Mucosa of rectum (tissue), 2 donors: ENCODE measurements around the gene AATF.

Experiments used
- H3K27ac ChIP-seq, 2 donors: one replicate each; pipeline ENCODE4 v1.7.0; 2013; ENCODE audit warnings: inconsistent platforms in 2 of 2, low read depth in 2 of 2, low read length in 2 of 2
- H3K27me3 ChIP-seq, 2 donors: one replicate each; pipeline ENCODE4 v1.7.0; 2013; ENCODE audit warnings: low read length in 2 of 2; ENCODE audit not compliant: control insufficient read depth in 2 of 2, insufficient read depth in 2 of 2
- H3K36me3 ChIP-seq, 2 donors: one replicate each; pipeline ENCODE4 v1.7.0; 2013; ENCODE audit warnings: low read length in 2 of 2; ENCODE audit not compliant: control insufficient read depth in 2 of 2, insufficient read depth in 2 of 2
- H3K4me1 ChIP-seq, 2 donors: one replicate each; pipeline ENCODE4 v1.7.0; 2013; ENCODE audit warnings: low read length in 2 of 2, mild to moderate bottlenecking in 1 of 2; ENCODE audit not compliant: control insufficient read depth in 2 of 2, insufficient read depth in 2 of 2
- H3K4me3 ChIP-seq, 2 donors: one replicate each; pipeline ENCODE4 v1.7.0; 2013; ENCODE audit warnings: low read length in 2 of 2
- H3K9ac ChIP-seq, 2 donors: one replicate each; pipeline ENCODE4 v1.7.0; 2013; ENCODE audit warnings: low read length in 2 of 2, low read depth in 1 of 2, mild to moderate bottlenecking in 1 of 2
- H3K9me3 ChIP-seq, 2 donors: one replicate each; pipeline ENCODE4 v1.7.0; 2013; ENCODE audit warnings: low read length in 2 of 2; ENCODE audit not compliant: control insufficient read depth in 2 of 2
- donor health status: healthy.
- donor health status: Normal muscosa, but diverticular disease.

AATF gene

GRCh38 chr17:36948717-36949460, at the start of gene AATF:
Gene AATF, plus strand, starts transcription at chr17:36948954. Its CDS starts 172 bp downstream, at chr17:36949126.
- Histone ChIP-seq H3K4me3 (peak within 1 kb of the TSS; percentile 91 to 93), H3K9ac (peak within 1 kb of the TSS; percentile 92 to 96), H3K27me3 (peaks cover 34 to 36% of the 10 kb centered on the region in 2 donors), H3K4me1 (peaks cover 13 to 15% of the 10 kb centered on the region in 2 donors), H3K36me3 (peaks cover 18 to 25% of the 10 kb centered on the region in 2 donors), H3K9me3 (no peaks in the 10 kb centered on the region), H3K27ac (peak within 1 kb of the TSS; percentile 86 to 91)

- H3K9ac ChIP-seq, result no peak overlapping the region
- H3K9me3 ChIP-seq, result no peaks in the 10 kb centered on the region
- no peaks in the 10 kb centered on the region for H3K27me3 ChIP-seq
- H3K36me3 ChIP-seq, result no peaks in the 10 kb centered on the region
- no peak overlapping the region for H3K4me3 ChIP-seq
- H3K27ac ChIP-seq, result no peak overlapping the region
- no peaks in the 10 kb centered on the region for H3K4me1 ChIP-seq
Measured at GRCh38 chr17:36899250-36900159, 49.2 kb upstream of the AATF start.

GRCh38 chr17:36900160-36900512, 48.6 kb upstream of the AATF start:
- H3K9me3 ChIP-seq, result no peaks in the 10 kb centered on the region
- no peaks in the 10 kb centered on the region for H3K36me3 ChIP-seq
- H3K27ac ChIP-seq, result no peak overlapping the region
- no peak overlapping the region for H3K4me3 ChIP-seq
- H3K4me1 ChIP-seq, result no peaks in the 10 kb centered on the region
- no peak overlapping the region for H3K9ac ChIP-seq
- no peaks in the 10 kb centered on the region for H3K27me3 ChIP-seq

GRCh38 chr17:36901506-36901905, 47.2 kb upstream of the AATF start:
- Histone ChIP-seq H3K4me3 (no peak overlapping the region), H3K27me3 (peaks cover 0 to 3% of the 10 kb centered on the region in 2 donors)

GRCh38 chr17:36907407-36907806, 41.3 kb upstream of the AATF start:
- Histone ChIP-seq H3K36me3 (no peaks in the 10 kb centered on the region), H3K9ac (no peak overlapping the region), H3K4me3 (no peak overlapping the region), H3K4me1 (no peaks in the 10 kb centered on the region), H3K9me3 (no peaks in the 10 kb centered on the region), H3K27ac (no peak overlapping the region), H3K27me3 (peaks cover 5 to 11% of the 10 kb centered on the region in 2 donors)

More at GRCh38 chr17:36901506-36901905, 47.2 kb upstream of the AATF start:
- H3K36me3 ChIP-seq, result no peaks in the 10 kb centered on the region
- H3K4me1 ChIP-seq, result no peaks in the 10 kb centered on the region
- H3K9me3 ChIP-seq, result no peaks in the 10 kb centered on the region
- H3K9ac ChIP-seq, result no peak overlapping the region
- no peak overlapping the region for H3K27ac ChIP-seq

- no peaks in the 10 kb centered on the region for H3K4me1 ChIP-seq
- H3K9ac ChIP-seq, result no peak overlapping the region
- H3K36me3 ChIP-seq, result no peaks in the 10 kb centered on the region
- peaks cover 5 to 11% of the 10 kb centered on the region in 2 donors for H3K27me3 ChIP-seq
- H3K27ac ChIP-seq, result no peak overlapping the region
- no peak overlapping the region for H3K4me3 ChIP-seq
- no peaks in the 10 kb centered on the region for H3K9me3 ChIP-seq
Measured at GRCh38 chr17:36910513-36910912, 38.2 kb upstream of the AATF start.

GRCh38 chr17:36911001-36911400, 37.8 kb upstream of the AATF start:
- H3K9ac ChIP-seq, result no peak overlapping the region
- no peaks in the 10 kb centered on the region for H3K4me1 ChIP-seq
- no peaks in the 10 kb centered on the region for H3K9me3 ChIP-seq
- H3K27me3 ChIP-seq, result peaks cover 5 to 11% of the 10 kb centered on the region in 2 donors
- no peak overlapping the region for H3K27ac ChIP-seq
- no peak overlapping the region for H3K4me3 ChIP-seq
- no peaks in the 10 kb centered on the region for H3K36me3 ChIP-seq

GRCh38 chr17:36913132-36913531, 35.6 kb upstream of the AATF start:
- Histone ChIP-seq H3K27ac (no peak overlapping the region), H3K4me1 (no peaks in the 10 kb centered on the region), H3K9me3 (no peaks in the 10 kb centered on the region), H3K36me3 (no peaks in the 10 kb centered on the region), H3K9ac (no peak overlapping the region), H3K27me3 (peaks cover 5 to 10% of the 10 kb centered on the region in 2 donors), H3K4me3 (no peak overlapping the region)

- Histone ChIP-seq H3K9me3 (no peaks in the 10 kb centered on the region), H3K4me3 (no peak overlapping the region), H3K27me3 (peaks cover 21 to 24% of the 10 kb centered on the region in 2 donors), H3K36me3 (no peaks in the 10 kb centered on the region), H3K9ac (no peak overlapping the region), H3K4me1 (no peaks in the 10 kb centered on the region), H3K27ac (no peak overlapping the region)
Measured at GRCh38 chr17:36918211-36918691, 30.5 kb upstream of the AATF start.

- Histone ChIP-seq H3K4me3 (no peak overlapping the region), H3K36me3 (no peaks in the 10 kb centered on the region), H3K9me3 (no peaks in the 10 kb centered on the region), H3K27me3 (peaks cover 21 to 24% of the 10 kb centered on the region in 2 donors), H3K27ac (no peak overlapping the region), H3K9ac (no peak overlapping the region), H3K4me1 (no peaks in the 10 kb centered on the region)
Measured at GRCh38 chr17:36919407-36919968, 29.3 kb upstream of the AATF start.
